HepG2 (cell line): ENCODE measurements around the gene PPP1R16B. TPM values are rescaled to one million over a fixed set of nuclear protein-coding genes. Genes with fewer than 3 reads are reported as not detected.

ENCODE experiments used
- AGO1 ChIP-seq: fragments of 200-400 bp; formaldehyde crosslinking; IDR thresholded peaks from 2 replicates; pipeline ENCODE4 v1.6.1; 2017; ENCODE audit warnings: mild to moderate bottlenecking, low read depth, low read length, moderate library complexity; ENCODE audit not compliant: poor library complexity, severe bottlenecking
- CREM ChIP-seq, 2 experiments: sonication (generic) in 1 of 2; formaldehyde crosslinking in 1 of 2; IDR thresholded peaks; 2 replicates each; pipeline versions ENCODE4 v1.4.0 to v1.6.1; 2016 to 2020; ENCODE audit warnings: antibody characterized with exemption in 1 of 2, mild to moderate bottlenecking in 1 of 2, missing genetic modification reagents in 1 of 2
- MIER2 ChIP-seq: IDR thresholded peaks from 2 replicates; pipeline ENCODE4 v1.6.1; 2016; ENCODE audit warnings: missing biosample characterization, missing genetic modification reagents
- NBN ChIP-seq: fragments of 450-650 bp; conservative IDR thresholded peaks from 2 replicates; pipeline ENCODE4 v1.6.1; 2017
- SIX1 ChIP-seq: sonication (generic); formaldehyde crosslinking; IDR thresholded peaks from 2 replicates; pipeline ENCODE4 v1.4.0; 2020; ENCODE audit warnings: missing genetic modification reagents, borderline replicate concordance
- ZC3H4 ChIP-seq: sonication (generic); formaldehyde crosslinking; IDR thresholded peaks from 2 replicates; pipeline ENCODE4 v1.4.0; 2020; ENCODE audit warnings: missing genetic modification reagents, borderline replicate concordance
- ZNF713 ChIP-seq: sonication (generic); formaldehyde crosslinking; IDR thresholded peaks from 2 replicates; pipeline ENCODE4 v1.4.0; 2020; ENCODE audit warnings: mild to moderate bottlenecking, missing genetic modification reagents
- ZSCAN31 ChIP-seq: sonication (generic); formaldehyde crosslinking; IDR thresholded peaks from 2 replicates; pipeline ENCODE4 v1.5.0; 2020; ENCODE audit warnings: low read depth, mild to moderate bottlenecking, missing genetic modification reagents
- polyA plus RNA-seq, 8 experiments: library from polyadenylated mRNA; depleted of rRNA in 3 of 8; stranded (reverse) in 7 of 8; unstranded in 1 of 8; fragments of >200 nt; fragmentation: Illumina TruSeq in 4 of 8; extraction: Trizol in 4 of 8; gene quantifications; 2 replicates each; pipeline versions ENCODE4 v1.2.1 to v1.2.3, GENCODE V29; 2011 to 2016; ENCODE audit warnings: low read depth in 4 of 8, missing spikeins in 1 of 8, mixed read lengths in 1 of 8; ENCODE audit not compliant: insufficient read depth in 1 of 8
- total RNA-seq, 5 experiments: library from RNA; depleted of rRNA; stranded (reverse); fragments of >200 nt; fragmentation: Illumina TruSeq; extraction: Trizol; gene quantifications; 2 replicates each; pipeline ENCODE4 v1.2.3, GENCODE V29; 2016; ENCODE audit warnings: low read depth in 1 of 5
- TF ChIP-seq, protein P1 (sequence below): sonication (generic); formaldehyde crosslinking; IDR thresholded peaks from 2 replicates; pipeline ENCODE4 v1.4.0; 2020; ENCODE audit warnings: mild to moderate bottlenecking, low read depth, missing genetic modification reagents
- TF ChIP-seq, protein P2 (sequence below): sonication (generic); formaldehyde crosslinking; IDR thresholded peaks from 2 replicates; pipeline ENCODE4 v1.4.0; 2020; ENCODE audit warnings: missing genetic modification reagents
- TF ChIP-seq, protein P3 (sequence below): sonication (generic); formaldehyde crosslinking; IDR thresholded peaks from 2 replicates; pipeline ENCODE4 v1.4.0; 2020; ENCODE audit warnings: missing genetic modification reagents
- TF ChIP-seq, protein P4 (sequence below): sonication (generic); formaldehyde crosslinking; IDR thresholded peaks from 2 replicates; pipeline ENCODE4 v1.4.0; 2020; ENCODE audit warnings: missing genetic modification reagents, borderline replicate concordance

The PPP1R16B gene
- total and polyA plus RNA-seq, 2 of the 13 experiments (the other 11 are each of a cell fraction or from before 2014, with no cell fraction given) = 0.02 to 0.11 TPM

DNA sequence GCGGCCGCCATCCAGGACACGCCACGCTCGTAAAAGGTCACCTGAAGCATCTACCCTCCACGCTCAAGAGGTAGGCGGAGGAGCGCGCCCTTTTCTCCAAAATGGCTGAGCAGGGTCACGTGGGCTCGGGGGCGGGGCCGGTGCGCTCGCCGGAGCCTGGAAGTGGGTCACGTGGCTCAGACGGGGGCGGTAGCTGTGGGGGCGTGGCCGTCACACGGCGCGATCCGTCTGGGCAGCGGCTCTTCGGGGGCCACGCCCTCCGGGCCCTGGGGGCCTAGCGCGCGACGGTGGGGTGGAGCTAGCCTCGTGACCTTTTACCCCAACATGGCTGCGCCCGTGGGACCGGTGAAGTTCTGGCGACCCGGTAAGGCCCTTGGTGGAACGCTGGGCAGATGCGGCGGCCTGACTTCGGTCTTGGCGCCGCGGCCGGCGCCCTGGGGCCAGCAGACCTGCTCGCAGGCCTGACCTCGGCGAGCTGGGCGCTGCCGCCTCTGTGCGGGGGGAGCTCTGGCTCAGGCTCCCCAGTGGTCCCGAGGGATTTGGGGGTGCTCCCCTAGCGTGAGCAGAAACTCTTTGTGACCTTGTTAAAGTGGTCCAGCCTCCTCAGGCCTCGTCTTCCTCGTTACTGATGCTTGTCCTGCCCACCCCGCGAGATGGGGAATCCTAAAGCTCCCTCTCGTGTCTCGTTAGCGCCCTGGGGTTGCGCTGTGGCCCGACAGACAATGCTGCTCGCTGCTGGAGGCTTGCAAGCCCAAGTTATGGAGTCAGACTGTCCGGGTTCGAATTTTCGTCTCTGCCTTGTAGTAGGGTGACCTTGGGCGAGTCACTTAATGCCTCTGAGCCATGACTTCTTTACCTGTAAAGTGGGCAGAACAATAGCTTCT, 156.8 kb downstream of the PPP1R16B start, which contains the start of gene DHX35 (continued):
- TF ChIP-seq AGO1 = peak; percentile 84
- no peak for TF ChIP-seq CREM (IDR thresholded peaks at IDR 0.05)
- 0 out of 2 replicates have a peak, but pooled peaks have one; percentile 18 for TF ChIP-seq CREM (CRISPR knock-in tag; IDR thresholded peaks at IDR 0.05)
- TF ChIP-seq MIER2 = peak; percentile 54
- TF ChIP-seq, protein P1, sequence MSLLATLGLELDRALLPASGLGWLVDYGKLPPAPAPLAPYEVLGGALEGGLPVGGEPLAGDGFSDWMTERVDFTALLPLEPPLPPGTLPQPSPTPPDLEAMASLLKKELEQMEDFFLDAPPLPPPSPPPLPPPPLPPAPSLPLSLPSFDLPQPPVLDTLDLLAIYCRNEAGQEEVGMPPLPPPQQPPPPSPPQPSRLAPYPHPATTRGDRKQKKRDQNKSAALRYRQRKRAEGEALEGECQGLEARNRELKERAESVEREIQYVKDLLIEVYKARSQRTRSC (CRISPR knock-in tag) = 0 out of 2 replicates have a peak, but pooled peaks have one; percentile 90
- TF ChIP-seq, protein P2, sequence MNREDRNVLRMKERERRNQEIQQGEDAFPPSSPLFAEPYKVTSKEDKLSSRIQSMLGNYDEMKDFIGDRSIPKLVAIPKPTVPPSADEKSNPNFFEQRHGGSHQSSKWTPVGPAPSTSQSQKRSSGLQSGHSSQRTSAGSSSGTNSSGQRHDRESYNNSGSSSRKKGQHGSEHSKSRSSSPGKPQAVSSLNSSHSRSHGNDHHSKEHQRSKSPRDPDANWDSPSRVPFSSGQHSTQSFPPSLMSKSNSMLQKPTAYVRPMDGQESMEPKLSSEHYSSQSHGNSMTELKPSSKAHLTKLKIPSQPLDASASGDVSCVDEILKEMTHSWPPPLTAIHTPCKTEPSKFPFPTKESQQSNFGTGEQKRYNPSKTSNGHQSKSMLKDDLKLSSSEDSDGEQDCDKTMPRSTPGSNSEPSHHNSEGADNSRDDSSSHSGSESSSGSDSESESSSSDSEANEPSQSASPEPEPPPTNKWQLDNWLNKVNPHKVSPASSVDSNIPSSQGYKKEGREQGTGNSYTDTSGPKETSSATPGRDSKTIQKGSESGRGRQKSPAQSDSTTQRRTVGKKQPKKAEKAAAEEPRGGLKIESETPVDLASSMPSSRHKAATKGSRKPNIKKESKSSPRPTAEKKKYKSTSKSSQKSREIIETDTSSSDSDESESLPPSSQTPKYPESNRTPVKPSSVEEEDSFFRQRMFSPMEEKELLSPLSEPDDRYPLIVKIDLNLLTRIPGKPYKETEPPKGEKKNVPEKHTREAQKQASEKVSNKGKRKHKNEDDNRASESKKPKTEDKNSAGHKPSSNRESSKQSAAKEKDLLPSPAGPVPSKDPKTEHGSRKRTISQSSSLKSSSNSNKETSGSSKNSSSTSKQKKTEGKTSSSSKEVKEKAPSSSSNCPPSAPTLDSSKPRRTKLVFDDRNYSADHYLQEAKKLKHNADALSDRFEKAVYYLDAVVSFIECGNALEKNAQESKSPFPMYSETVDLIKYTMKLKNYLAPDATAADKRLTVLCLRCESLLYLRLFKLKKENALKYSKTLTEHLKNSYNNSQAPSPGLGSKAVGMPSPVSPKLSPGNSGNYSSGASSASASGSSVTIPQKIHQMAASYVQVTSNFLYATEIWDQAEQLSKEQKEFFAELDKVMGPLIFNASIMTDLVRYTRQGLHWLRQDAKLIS (CRISPR knock-in tag) = peak; percentile 92
- no peak; the same call in 1 of the 2 replicates for TF ChIP-seq ZC3H4
- TF ChIP-seq ZNF713 (CRISPR knock-in tag) = no peak
- TF ChIP-seq ZSCAN31 (CRISPR knock-in tag) = peak; percentile 96
- TF ChIP-seq, protein P3, sequence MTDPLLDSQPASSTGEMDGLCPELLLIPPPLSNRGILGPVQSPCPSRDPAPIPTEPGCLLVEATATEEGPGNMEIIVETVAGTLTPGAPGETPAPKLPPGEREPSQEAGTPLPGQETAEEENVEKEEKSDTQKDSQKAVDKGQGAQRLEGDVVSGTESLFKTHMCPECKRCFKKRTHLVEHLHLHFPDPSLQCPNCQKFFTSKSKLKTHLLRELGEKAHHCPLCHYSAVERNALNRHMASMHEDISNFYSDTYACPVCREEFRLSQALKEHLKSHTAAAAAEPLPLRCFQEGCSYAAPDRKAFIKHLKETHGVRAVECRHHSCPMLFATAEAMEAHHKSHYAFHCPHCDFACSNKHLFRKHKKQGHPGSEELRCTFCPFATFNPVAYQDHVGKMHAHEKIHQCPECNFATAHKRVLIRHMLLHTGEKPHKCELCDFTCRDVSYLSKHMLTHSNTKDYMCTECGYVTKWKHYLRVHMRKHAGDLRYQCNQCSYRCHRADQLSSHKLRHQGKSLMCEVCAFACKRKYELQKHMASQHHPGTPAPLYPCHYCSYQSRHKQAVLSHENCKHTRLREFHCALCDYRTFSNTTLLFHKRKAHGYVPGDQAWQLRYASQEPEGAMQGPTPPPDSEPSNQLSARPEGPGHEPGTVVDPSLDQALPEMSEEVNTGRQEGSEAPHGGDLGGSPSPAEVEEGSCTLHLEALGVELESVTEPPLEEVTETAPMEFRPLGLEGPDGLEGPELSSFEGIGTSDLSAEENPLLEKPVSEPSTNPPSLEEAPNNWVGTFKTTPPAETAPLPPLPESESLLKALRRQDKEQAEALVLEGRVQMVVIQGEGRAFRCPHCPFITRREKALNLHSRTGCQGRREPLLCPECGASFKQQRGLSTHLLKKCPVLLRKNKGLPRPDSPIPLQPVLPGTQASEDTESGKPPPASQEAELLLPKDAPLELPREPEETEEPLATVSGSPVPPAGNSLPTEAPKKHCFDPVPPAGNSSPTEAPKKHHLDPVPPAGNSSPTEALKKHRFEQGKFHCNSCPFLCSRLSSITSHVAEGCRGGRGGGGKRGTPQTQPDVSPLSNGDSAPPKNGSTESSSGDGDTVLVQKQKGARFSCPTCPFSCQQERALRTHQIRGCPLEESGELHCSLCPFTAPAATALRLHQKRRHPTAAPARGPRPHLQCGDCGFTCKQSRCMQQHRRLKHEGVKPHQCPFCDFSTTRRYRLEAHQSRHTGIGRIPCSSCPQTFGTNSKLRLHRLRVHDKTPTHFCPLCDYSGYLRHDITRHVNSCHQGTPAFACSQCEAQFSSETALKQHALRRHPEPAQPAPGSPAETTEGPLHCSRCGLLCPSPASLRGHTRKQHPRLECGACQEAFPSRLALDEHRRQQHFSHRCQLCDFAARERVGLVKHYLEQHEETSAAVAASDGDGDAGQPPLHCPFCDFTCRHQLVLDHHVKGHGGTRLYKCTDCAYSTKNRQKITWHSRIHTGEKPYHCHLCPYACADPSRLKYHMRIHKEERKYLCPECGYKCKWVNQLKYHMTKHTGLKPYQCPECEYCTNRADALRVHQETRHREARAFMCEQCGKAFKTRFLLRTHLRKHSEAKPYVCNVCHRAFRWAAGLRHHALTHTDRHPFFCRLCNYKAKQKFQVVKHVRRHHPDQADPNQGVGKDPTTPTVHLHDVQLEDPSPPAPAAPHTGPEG (CRISPR knock-in tag) = peak; percentile 53; the same call in 1 of the 2 replicates
- TF ChIP-seq, protein P4, sequence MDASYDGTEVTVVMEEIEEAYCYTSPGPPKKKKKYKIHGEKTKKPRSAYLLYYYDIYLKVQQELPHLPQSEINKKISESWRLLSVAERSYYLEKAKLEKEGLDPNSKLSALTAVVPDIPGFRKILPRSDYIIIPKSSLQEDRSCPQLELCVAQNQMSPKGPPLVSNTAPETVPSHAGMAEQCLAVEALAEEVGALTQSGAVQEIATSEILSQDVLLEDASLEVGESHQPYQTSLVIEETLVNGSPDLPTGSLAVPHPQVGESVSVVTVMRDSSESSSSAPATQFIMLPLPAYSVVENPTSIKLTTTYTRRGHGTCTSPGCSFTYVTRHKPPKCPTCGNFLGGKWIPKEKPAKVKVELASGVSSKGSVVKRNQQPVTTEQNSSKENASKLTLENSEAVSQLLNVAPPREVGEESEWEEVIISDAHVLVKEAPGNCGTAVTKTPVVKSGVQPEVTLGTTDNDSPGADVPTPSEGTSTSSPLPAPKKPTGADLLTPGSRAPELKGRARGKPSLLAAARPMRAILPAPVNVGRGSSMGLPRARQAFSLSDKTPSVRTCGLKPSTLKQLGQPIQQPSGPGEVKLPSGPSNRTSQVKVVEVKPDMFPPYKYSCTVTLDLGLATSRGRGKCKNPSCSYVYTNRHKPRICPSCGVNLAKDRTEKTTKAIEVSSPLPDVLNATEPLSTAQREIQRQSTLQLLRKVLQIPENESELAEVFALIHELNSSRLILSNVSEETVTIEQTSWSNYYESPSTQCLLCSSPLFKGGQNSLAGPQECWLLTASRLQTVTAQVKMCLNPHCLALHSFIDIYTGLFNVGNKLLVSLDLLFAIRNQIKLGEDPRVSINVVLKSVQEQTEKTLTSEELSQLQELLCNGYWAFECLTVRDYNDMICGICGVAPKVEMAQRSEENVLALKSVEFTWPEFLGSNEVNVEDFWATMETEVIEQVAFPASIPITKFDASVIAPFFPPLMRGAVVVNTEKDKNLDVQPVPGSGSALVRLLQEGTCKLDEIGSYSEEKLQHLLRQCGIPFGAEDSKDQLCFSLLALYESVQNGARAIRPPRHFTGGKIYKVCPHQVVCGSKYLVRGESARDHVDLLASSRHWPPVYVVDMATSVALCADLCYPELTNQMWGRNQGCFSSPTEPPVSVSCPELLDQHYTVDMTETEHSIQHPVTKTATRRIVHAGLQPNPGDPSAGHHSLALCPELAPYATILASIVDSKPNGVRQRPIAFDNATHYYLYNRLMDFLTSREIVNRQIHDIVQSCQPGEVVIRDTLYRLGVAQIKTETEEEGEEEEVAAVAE (CRISPR knock-in tag) = peak; percentile 56; the same call in 1 of the 2 replicates
- TF ChIP-seq SIX1 = 0 out of 2 replicates have a peak, but pooled peaks have one; percentile 8
- TF ChIP-seq NBN = no peak
